K562 (cell line): Measurements from ENCODE around the gene CHCHD6. TPM values are rescaled to one million over a fixed set of nuclear protein-coding genes. Genes with fewer than 3 reads are reported as not detected.
A peak's percentile ranks its signal among the peaks of the same experiment; 100 is the strongest.

Source experiments
- CBFA2T2 ChIP-seq: fragments of 450-650 bp; conservative IDR thresholded peaks from 2 replicates; pipeline ENCODE4 v1.6.1; 2017; ENCODE audit warnings: mild to moderate bottlenecking
- CHCHD3 ChIP-seq: fragments of 250-450 bp; sonication (Bioruptor Pico); IDR thresholded peaks from 2 replicates; pipeline ENCODE4 v2.1.2; 2022; ENCODE audit warnings: mild to moderate bottlenecking
- CXXC5 ChIP-seq: fragments of 250-450 bp; sonication (Bioruptor Pico); IDR thresholded peaks from 2 replicates; pipeline ENCODE4 v1.8.0; 2022; ENCODE audit warnings: inconsistent platforms, mild to moderate bottlenecking, moderate library complexity
- EP300 ChIP-seq: IDR thresholded peaks from 2 replicates; pipeline ENCODE4 v1.6.1; 2012; ENCODE audit warnings: low read length, improper control_type of control experiment
- FOS ChIP-seq: IDR thresholded peaks from 3 replicates; pipeline ENCODE4 v1.6.1; 2011; ENCODE audit not compliant: insufficient read length; ENCODE audit errors: extremely low read depth
- FOXM1 ChIP-seq, 2 experiments: fragments of 450-650 bp in 1 of 2; sonication (generic) in 1 of 2; formaldehyde crosslinking in 1 of 2; IDR thresholded peaks; 2 replicates each; pipeline versions ENCODE4 v1.6.1 to v1.9.0; 2017 to 2022; ENCODE audit warnings: low read depth in 2 of 2, mild to moderate bottlenecking in 2 of 2, missing genetic modification reagents in 1 of 2, moderate library complexity in 1 of 2
- GATA2 ChIP-seq: sonication (generic); formaldehyde crosslinking; IDR thresholded peaks from 2 replicates; pipeline ENCODE4 v1.4.0; 2020; ENCODE audit warnings: mild to moderate bottlenecking, missing genetic modification reagents
- HDAC2 ChIP-seq: fragments of 450-650 bp; IDR thresholded peaks from 2 replicates; pipeline ENCODE4 v1.6.1; 2016; ENCODE audit warnings: mild to moderate bottlenecking
- HNRNPL ChIP-seq: fragments of 200-400 bp; formaldehyde crosslinking; IDR thresholded peaks from 2 replicates; pipeline ENCODE4 v1.6.1; 2017; ENCODE audit warnings: low read depth, mild to moderate bottlenecking, low read length
- NELFE ChIP-seq: IDR thresholded peaks from 2 replicates; pipeline ENCODE4 v1.6.1; 2011; ENCODE audit warnings: mild to moderate bottlenecking; ENCODE audit not compliant: insufficient read depth, insufficient read length
- NEUROD1 ChIP-seq: fragments of 150-350 bp; IDR thresholded peaks from 2 replicates; pipeline ENCODE4 v1.6.1; 2014; ENCODE audit warnings: borderline replicate concordance, low read length, low read depth; ENCODE audit not compliant: partially characterized antibody
- NFATC3 ChIP-seq: fragments of 450-650 bp; IDR thresholded peaks from 2 replicates; pipeline ENCODE4 v1.6.1; 2017; ENCODE audit warnings: mild to moderate bottlenecking
- NFE2 ChIP-seq: IDR thresholded peaks from 2 replicates; pipeline ENCODE4 v1.6.1; 2014; ENCODE audit warnings: antibody characterized with exemption, low read depth
- POLR2AphosphoS5 ChIP-seq: IDR thresholded peaks from 2 replicates; pipeline ENCODE4 v1.6.1; 2011; ENCODE audit warnings: mild to moderate bottlenecking, low read depth, low read length, moderate library complexity; ENCODE audit not compliant: control insufficient read depth, insufficient read depth
- SETDB1 ChIP-seq: IDR thresholded peaks from one replicate; pipeline ENCODE4 v1.6.1; 2012; ENCODE audit warnings: low read length, control low read depth, inconsistent platforms
- SMARCE1 ChIP-seq: fragments of 450-650 bp; IDR thresholded peaks from 2 replicates; pipeline ENCODE4 v1.7.1; 2016; ENCODE audit warnings: mild to moderate bottlenecking
- TCF7 ChIP-seq: sonication (generic); IDR thresholded peaks from 2 replicates; pipeline ENCODE4 v1.6.1; 2016; ENCODE audit warnings: antibody characterized with exemption, borderline replicate concordance
- TEAD4 ChIP-seq, 2 experiments: sonication (generic) in 1 of 2; formaldehyde crosslinking in 1 of 2; IDR thresholded peaks; 2 replicates each; pipeline versions ENCODE4 v1.6.1 to v1.8.0; 2012 to 2022; ENCODE audit warnings: borderline replicate concordance in 1 of 2, inconsistent platforms in 1 of 2, low read length in 1 of 2, mild to moderate bottlenecking in 1 of 2, missing genetic modification reagents in 1 of 2
- ZBTB1 ChIP-seq: sonication (generic); formaldehyde crosslinking; IDR thresholded peaks from 2 replicates; pipeline ENCODE4 v1.8.1; 2023; ENCODE audit warnings: missing genetic modification reagents, low read depth, mild to moderate bottlenecking, borderline replicate concordance
- ZBTB7A ChIP-seq: IDR thresholded peaks from 2 replicates; pipeline ENCODE4 v1.6.1; 2011; ENCODE audit warnings: low read depth, mild to moderate bottlenecking, low read length, moderate library complexity, borderline replicate concordance; ENCODE audit not compliant: control insufficient read depth
- ZFP36 ChIP-seq: fragments of 150-350 bp; IDR thresholded peaks from 2 replicates; pipeline ENCODE4 v1.6.1; 2018; ENCODE audit warnings: low read length, low read depth; ENCODE audit not compliant: partially characterized antibody
- ZKSCAN8 ChIP-seq: fragments of 200-800 bp; sonication (Bioruptor generic); IDR thresholded peaks from 2 replicates; pipeline ENCODE4 v1.6.1; 2016; ENCODE audit warnings: missing genetic modification characterization, missing compliant biosample characterization
- ZNF184 ChIP-seq: sonication (generic); formaldehyde crosslinking; IDR thresholded peaks from 2 replicates; pipeline ENCODE4 v1.5.0; 2020; ENCODE audit warnings: missing genetic modification reagents
- ZNF3 ChIP-seq: fragments of 250-450 bp; sonication (Bioruptor Pico); IDR thresholded peaks from 2 replicates; pipeline ENCODE4 v1.5.0; 2021; ENCODE audit warnings: mild to moderate bottlenecking, moderate library complexity
- ZNF699 ChIP-seq: fragments of 250-450 bp; sonication (Bioruptor Pico); IDR thresholded peaks from 2 replicates; pipeline ENCODE4 v1.8.0; 2021; ENCODE audit warnings: mild to moderate bottlenecking, moderate library complexity; ENCODE audit not compliant: insufficient replicate concordance
- ZNF780A ChIP-seq: fragments of 250-450 bp; sonication (Bioruptor Pico); IDR thresholded peaks from 2 replicates; pipeline ENCODE4 v1.5.0; 2021; ENCODE audit warnings: mild to moderate bottlenecking
- polyA plus RNA-seq, 8 experiments: library from polyadenylated mRNA; depleted of rRNA in 4 of 8; stranded (reverse) in 5 of 8; unstranded in 3 of 8; fragments of >200 nt; fragmentation: Nextera tagmentation in 2 of 8; fragmentation: Illumina TruSeq in 1 of 8; extraction: Ambion mirVana in 2 of 8; extraction: Trizol in 1 of 8; gene quantifications; 2 replicates each; pipeline versions ENCODE4 v1.2.1 to v1.2.3, GENCODE V29; 2011 to 2014; ENCODE audit warnings: inconsistent platforms in 1 of 8, missing spikeins in 1 of 8
- total RNA-seq, 7 experiments: library from RNA; depleted of rRNA in 6 of 7; stranded (reverse); fragments of >200 nt in 6 of 7; fragmentation: Illumina TruSeq in 2 of 7; extraction: Trizol in 2 of 7; gene quantifications; 2 replicates each; pipeline versions ENCODE4 v1.2.1 to v1.2.3, GENCODE V29; 2011 to 2021; ENCODE audit warnings: low replicate concordance in 1 of 7
- TF ChIP-seq, protein P1 (sequence below): fragments of 450-650 bp; IDR thresholded peaks from 2 replicates; pipeline ENCODE4 v1.6.1; 2017; ENCODE audit warnings: antibody characterized with exemption
- TF ChIP-seq, protein P2 (sequence below), 2 experiments: fragments of 200-800 bp in 1 of 2; sonication (Bioruptor generic) in 1 of 2; sonication (generic) in 1 of 2; formaldehyde crosslinking in 1 of 2; IDR thresholded peaks in 1 of 2; conservative IDR thresholded peaks in 1 of 2; 2 replicates each; pipeline versions ENCODE4 v1.5.0 to v1.6.1; 2016 to 2020; ENCODE audit warnings: missing compliant biosample characterization in 1 of 2, missing genetic modification characterization in 1 of 2, missing genetic modification reagents in 1 of 2

Gene CHCHD6
- total and polyA plus RNA-seq, 9 of the 15 experiments (the other 6 are each of a cell fraction or from before 2014, with no cell fraction given), result 4.6 to 18.6 (median 10.9) TPM

- TF ChIP-seq ZKSCAN8 (no peak), FOXM1 (IDR thresholded peaks at IDR 0.05; ENCODE audit: low read depth) (0 out of 2 replicates have a peak, but pooled peaks have one; percentile 21), FOXM1 (CRISPR knock-in tag; IDR thresholded peaks at IDR 0.05; ENCODE audit: low read depth) (no peak), NEUROD1 (peak; percentile 29), GATA2 (CRISPR knock-in tag) (no peak), POLR2AphosphoS5 (peak; percentile 63; the same call in 1 of the 2 replicates), FOS (no peak), HNRNPL (no peak), ZNF780A (CRISPR knock-in tag) (no peak), CHCHD3 (no peak), HDAC2 (peak; percentile 8; the same call in 1 of the 2 replicates), ZBTB7A (peak; percentile 82), TEAD4 (IDR thresholded peaks at IDR 0.05; ENCODE audit: low read length) (peak; percentile 80), TEAD4 (CRISPR knock-in tag; IDR thresholded peaks at IDR 0.05; ENCODE audit: borderline replicate concordance) (no peak), SMARCE1 (peak; percentile 80), NELFE (no peak), SETDB1 (no peak), ZNF699 (CRISPR knock-in tag) (no peak), TCF7 (no peak), NFATC3 (no peak), CXXC5 (CRISPR knock-in tag) (0 out of 2 replicates have a peak, but pooled peaks have one; percentile 25), ZNF184 (CRISPR knock-in tag) (no peak), NFE2 (peak; percentile 29; the same call in 1 of the 2 replicates), EP300 (peak; percentile 75), ZBTB1 (CRISPR knock-in tag) (no peak), ZFP36 (no peak), CBFA2T2 (peak; percentile 69), ZNF3 (no peak)
- TF ChIP-seq, protein P1, sequence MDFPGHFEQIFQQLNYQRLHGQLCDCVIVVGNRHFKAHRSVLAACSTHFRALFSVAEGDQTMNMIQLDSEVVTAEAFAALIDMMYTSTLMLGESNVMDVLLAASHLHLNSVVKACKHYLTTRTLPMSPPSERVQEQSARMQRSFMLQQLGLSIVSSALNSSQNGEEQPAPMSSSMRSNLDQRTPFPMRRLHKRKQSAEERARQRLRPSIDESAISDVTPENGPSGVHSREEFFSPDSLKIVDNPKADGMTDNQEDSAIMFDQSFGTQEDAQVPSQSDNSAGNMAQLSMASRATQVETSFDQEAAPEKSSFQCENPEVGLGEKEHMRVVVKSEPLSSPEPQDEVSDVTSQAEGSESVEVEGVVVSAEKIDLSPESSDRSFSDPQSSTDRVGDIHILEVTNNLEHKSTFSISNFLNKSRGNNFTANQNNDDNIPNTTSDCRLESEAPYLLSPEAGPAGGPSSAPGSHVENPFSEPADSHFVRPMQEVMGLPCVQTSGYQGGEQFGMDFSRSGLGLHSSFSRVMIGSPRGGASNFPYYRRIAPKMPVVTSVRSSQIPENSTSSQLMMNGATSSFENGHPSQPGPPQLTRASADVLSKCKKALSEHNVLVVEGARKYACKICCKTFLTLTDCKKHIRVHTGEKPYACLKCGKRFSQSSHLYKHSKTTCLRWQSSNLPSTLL, result no peak
- TF ChIP-seq, protein P2, sequence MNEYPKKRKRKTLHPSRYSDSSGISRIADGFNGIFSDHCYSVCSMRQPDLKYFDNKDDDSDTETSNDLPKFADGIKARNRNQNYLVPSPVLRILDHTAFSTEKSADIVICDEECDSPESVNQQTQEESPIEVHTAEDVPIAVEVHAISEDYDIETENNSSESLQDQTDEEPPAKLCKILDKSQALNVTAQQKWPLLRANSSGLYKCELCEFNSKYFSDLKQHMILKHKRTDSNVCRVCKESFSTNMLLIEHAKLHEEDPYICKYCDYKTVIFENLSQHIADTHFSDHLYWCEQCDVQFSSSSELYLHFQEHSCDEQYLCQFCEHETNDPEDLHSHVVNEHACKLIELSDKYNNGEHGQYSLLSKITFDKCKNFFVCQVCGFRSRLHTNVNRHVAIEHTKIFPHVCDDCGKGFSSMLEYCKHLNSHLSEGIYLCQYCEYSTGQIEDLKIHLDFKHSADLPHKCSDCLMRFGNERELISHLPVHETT (CRISPR knock-in tag; conservative IDR thresholded peaks at IDR 0.05 in 1 of 2, IDR thresholded peaks at IDR 0.05 in 1 of 2), result no peak
Measured at GRCh38 chr3:126986001-126986400, 282.0 kb downstream of the CHCHD6 start (continued).
